Stimulated activated CD4-positive, alpha-beta T cell treated with anti-CD3 and anti-CD28 coated beads, Interleukin-12 subunit alpha, Interleukin-12 subunit beta, amount 100 ng/mL, for 48 hours (primary cell): Measurements from ENCODE around the gene PAMR1.
"Not testable (repeated sequence)": the region's sequence is repeated elsewhere in the genome, so short reads cannot be mapped to it uniquely, and the experiment has no call there.

ENCODE experiments used
- DNase-seq, 3 donors: peaks; one replicate each; pipeline ENCODE4 v3.0.0-alpha.2; 2020; ENCODE audit warnings: low read depth in 2 of 3, low spot score in 1 of 3

Gene PAMR1

GRCh38 chr11:35543481-35543880 is 18.1 kb upstream of the PAMR1 start:
- no peak for DNase-seq

GRCh38 chr11:35541621-35542375 is 16.4 kb upstream of the PAMR1 start:
- no peak for DNase-seq

- DNase-seq: no peak
Measured at GRCh38 chr11:35540526-35540925, 15.1 kb upstream of the PAMR1 start.

GRCh38 chr11:35539781-35540281 is 14.4 kb upstream of the PAMR1 start:
- no peak for DNase-seq

- DNase-seq: no peak
Measured at GRCh38 chr11:35539256-35539655, 13.8 kb upstream of the PAMR1 start.

GRCh38 chr11:35536470-35536869 is 11.1 kb upstream of the PAMR1 start:
- DNase-seq: no peak

GRCh38 chr11:35531246-35531645 is 5.8 kb upstream of the PAMR1 start:
- DNase-seq: no peak

GRCh38 chr11:35529971-35530495 is 4.6 kb upstream of the PAMR1 start:
- no peak for DNase-seq

- DNase-seq: no peak
Measured at GRCh38 chr11:35526370-35526792, 965 bp upstream of the PAMR1 start.

GRCh38 chr11:35524780-35525179 is 636 bp downstream of the PAMR1 start:
- DNase-seq: no peak

GRCh38 chr11:35523861-35524260 is 1.6 kb downstream of the PAMR1 start:
- no peak for DNase-seq

GRCh38 chr11:35523331-35523768 is 2.1 kb downstream of the PAMR1 start:
- no peak for DNase-seq

GRCh38 chr11:35522091-35522490 is 3.3 kb downstream of the PAMR1 start:
- DNase-seq: not testable (repeated sequence)

GRCh38 chr11:35520376-35520775 is 5.0 kb downstream of the PAMR1 start:
- no peak for DNase-seq

- no peak for DNase-seq
Measured at GRCh38 chr11:35518766-35519165, 6.7 kb downstream of the PAMR1 start.

- no peak for DNase-seq
Measured at GRCh38 chr11:35517481-35517880, 7.9 kb downstream of the PAMR1 start.

- no peak for DNase-seq
Measured at GRCh38 chr11:35516403-35516802, 9.0 kb downstream of the PAMR1 start.

GRCh38 chr11:35515224-35515623 is 10.2 kb downstream of the PAMR1 start:
- DNase-seq: no peak

- DNase-seq: no peak
Measured at GRCh38 chr11:35514481-35514880, 10.9 kb downstream of the PAMR1 start.

GRCh38 chr11:35511666-35512065 is 13.8 kb downstream of the PAMR1 start:
- no peak for DNase-seq

- no peak for DNase-seq
Measured at GRCh38 chr11:35507688-35508087, 17.7 kb downstream of the PAMR1 start.

GRCh38 chr11:35501776-35502175 is 23.6 kb downstream of the PAMR1 start:
- no peak for DNase-seq

GRCh38 chr11:35500744-35501143 is 24.7 kb downstream of the PAMR1 start:
- no peak for DNase-seq
